Sigmoid colon (tissue), 7 donors: ENCODE measurements around the gene MORN1. TPM values are rescaled to one million over a fixed set of nuclear protein-coding genes. Genes with fewer than 3 reads are reported as not detected.

Experiments used
- DNase-seq: peaks from one replicate; pipeline ENCODE4 v3.0.0-alpha.2; 2019
- H3K27ac ChIP-seq, 4 donors: fragments of 200-600 bp; sonication (generic); one replicate each; pipeline ENCODE4 v1.5.1; 2016 to 2019; ENCODE audit warnings: mild to moderate bottlenecking in 1 of 4
- H3K27me3 ChIP-seq, 3 donors: fragments of 200-600 bp; sonication (generic); one replicate each; pipeline ENCODE4 v1.5.1; 2019; ENCODE audit warnings: mild to moderate bottlenecking in 1 of 3
- H3K36me3 ChIP-seq, 4 donors: fragments of 200-600 bp; sonication (generic); one replicate each; pipeline ENCODE4 v1.5.1; 2016 to 2019
- H3K4me1 ChIP-seq, 4 donors: fragments of 200-600 bp; sonication (generic); one replicate each; pipeline ENCODE4 v1.5.1; 2017 to 2019
- H3K4me3 ChIP-seq, 4 donors: fragments of 200-600 bp; sonication (generic); one replicate each; pipeline ENCODE4 v1.5.1; 2017 to 2019; ENCODE audit warnings: mild to moderate bottlenecking in 2 of 4, moderate library complexity in 1 of 4
- H3K9me3 ChIP-seq, 4 donors: fragments of 200-600 bp in 3 of 4; sonication (generic) in 3 of 4; one replicate each; pipeline versions ENCODE4 v1.5.1 to v1.6.1; 2013 to 2019
- CTCF ChIP-seq, 4 experiments: fragments of 450-650 bp in 3 of 4; fragments of 200-600 bp in 1 of 4; IDR thresholded peaks; one replicate each; pipeline ENCODE4 v1.5.1; 2016 to 2019; ENCODE audit warnings: antibody characterized with exemption in 4 of 4, mild to moderate bottlenecking in 3 of 4, moderate library complexity in 2 of 4
- EP300 ChIP-seq, 4 donors: sonication (generic); formaldehyde crosslinking; IDR thresholded peaks; one replicate each; pipeline ENCODE4 v1.6.1; 2017; ENCODE audit warnings: antibody characterized with exemption in 4 of 4
- POLR2A ChIP-seq, 2 donors: fragments of 450-650 bp; IDR thresholded peaks; one replicate each; pipeline ENCODE4 v1.6.1; 2016; ENCODE audit warnings: antibody characterized with exemption in 2 of 2, mild to moderate bottlenecking in 2 of 2, moderate library complexity in 2 of 2
- POLR2AphosphoS5 ChIP-seq, 4 donors: sonication (generic); formaldehyde crosslinking; IDR thresholded peaks; one replicate each; pipeline ENCODE4 v1.6.1; 2017; ENCODE audit warnings: antibody characterized with exemption in 4 of 4
- WGBS, 2 donors: extraction: QIAGEN DNeasy Blood & Tissue Kit; methylation state at CpG; one replicate each; pipeline ENCODE4 v1.1.7; 2013; 5-methylcytosine and 5-hydroxymethylcytosine counted together
- intact Hi-C: fragments of 100-400 bp; cut with DNase I; formaldehyde crosslinking; loops from one replicate; pipeline ENCODE4 v1.15.1; 2023
- polyA plus RNA-seq, 3 donors: library from polyadenylated mRNA; stranded (reverse); fragments of 200-250 nt; gene quantifications; one replicate each; pipeline ENCODE4 v1.2.3, GENCODE V29; 2013
- total RNA-seq, 4 donors: library from RNA; depleted of rRNA; stranded (reverse); fragments of >200 nt; gene quantifications; one replicate each; pipeline ENCODE4 v1.1.0, GENCODE V29; 2016
- donor health status: healthy with polysubstance abuse.
- donor health status: Bipolar disorder and iron deficiency.
- donor health status: healthy.

The MORN1 gene
- total and polyA plus RNA-seq, 7 donors: 2.4 to 9.1 (median 6.4) TPM

- H3K9me3 ChIP-seq: no peaks in the 10 kb centered on the region
- H3K4me1 ChIP-seq: peaks cover 0 to 91% (median 86%) of the 10 kb centered on the region in 4 donors
- H3K36me3 ChIP-seq: no peaks in the 10 kb centered on the region
- H3K27ac ChIP-seq: peak overlapping the region; percentile 72 to 83 (median 78)
- no peaks in the 10 kb centered on the region for H3K27me3 ChIP-seq
- intact Hi-C loops: no loop called here
- 42 to 68% methylated on average over 7 of the region's 7 CpGs for WGBS, 2 donors
- DNase-seq: no peak
- H3K4me3 ChIP-seq: peak overlapping the region in 3 of 4 donors; percentile 25 to 38 (median 33)
- no peak for TF ChIP-seq POLR2A (IDR thresholded peaks at IDR 0.05)
- TF ChIP-seq EP300 (IDR thresholded peaks at IDR 0.05): no peak
- TF ChIP-seq POLR2AphosphoS5 (IDR thresholded peaks at IDR 0.05): no peak
- TF ChIP-seq CTCF (IDR thresholded peaks at IDR 0.05): no peak
Observed at GRCh38 chr1:2290171-2290578, 101.2 kb downstream of the MORN1 start.

DNA sequence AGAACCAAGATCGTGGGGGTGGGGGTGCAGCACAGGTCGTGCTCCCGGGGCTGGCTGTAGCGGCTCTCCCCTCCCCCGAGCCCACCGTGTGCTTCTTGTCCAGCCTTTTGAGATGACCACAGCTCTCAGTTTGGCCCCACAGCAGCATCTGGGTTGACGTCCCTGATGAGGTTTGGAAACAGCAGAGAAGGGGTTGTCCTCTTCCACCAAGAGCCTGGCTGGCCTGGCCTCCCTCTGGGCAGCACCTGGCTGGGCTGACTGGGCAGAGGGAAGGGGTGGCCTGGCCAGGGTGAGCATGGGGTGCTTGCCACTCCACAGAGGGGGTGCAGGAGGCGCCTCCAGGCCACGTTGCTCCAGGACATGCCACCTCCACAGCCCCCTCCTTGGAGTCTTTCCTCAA, 101.7 kb downstream of the MORN1 start:
- Histone ChIP-seq H3K9me3 (no peaks in the 10 kb centered on the region), H3K27ac (peak overlapping the region; percentile 72 to 83 (median 78)), H3K4me1 (peaks cover 0 to 86% (median 82%) of the 10 kb centered on the region in 4 donors), H3K36me3 (no peaks in the 10 kb centered on the region), H3K4me3 (no peak overlapping the region), H3K27me3 (no peaks in the 10 kb centered on the region)
- no peak for DNase-seq
- intact Hi-C loops: no loop called here
- TF ChIP-seq EP300 (IDR thresholded peaks at IDR 0.05) (no peak), POLR2AphosphoS5 (IDR thresholded peaks at IDR 0.05) (no peak), CTCF (IDR thresholded peaks at IDR 0.05) (no peak), POLR2A (IDR thresholded peaks at IDR 0.05) (no peak)
- 75 to 76% methylated on average over 9 of the region's 9 CpGs for WGBS, 2 donors

- 84 to 87% methylated on average over 20 of the region's 20 CpGs for WGBS, 2 donors
- intact Hi-C loops: no loop called here
- TF ChIP-seq POLR2AphosphoS5 (IDR thresholded peaks at IDR 0.05): no peak
- no peak for TF ChIP-seq POLR2A (IDR thresholded peaks at IDR 0.05)
- TF ChIP-seq EP300 (IDR thresholded peaks at IDR 0.05): no peak
- TF ChIP-seq CTCF (IDR thresholded peaks at IDR 0.05): no peak
Observed at GRCh38 chr1:2288816-2289536, 102.4 kb downstream of the MORN1 start.

GRCh38 chr1:2288311-2288710, 103.0 kb downstream of the MORN1 start:
- DNase-seq: no peak
- intact Hi-C loops: no loop called here
- no peak for TF ChIP-seq POLR2A (IDR thresholded peaks at IDR 0.05)
- no peak for TF ChIP-seq POLR2AphosphoS5 (IDR thresholded peaks at IDR 0.05)
- no peak for TF ChIP-seq CTCF (IDR thresholded peaks at IDR 0.05)
- TF ChIP-seq EP300 (IDR thresholded peaks at IDR 0.05): no peak
- Histone ChIP-seq H3K36me3 (no peaks in the 10 kb centered on the region), H3K27me3 (no peaks in the 10 kb centered on the region), H3K9me3 (no peaks in the 10 kb centered on the region), H3K4me1 (peaks cover 0 to 85% (median 81%) of the 10 kb centered on the region in 4 donors), H3K27ac (peak overlapping the region in 3 of 4 donors; percentile 4 to 83 (median 29)), H3K4me3 (no peak overlapping the region)
- 76 to 89% methylated on average over 10 of the region's 10 CpGs for WGBS, 2 donors

More at GRCh38 chr1:2288816-2289536, 102.4 kb downstream of the MORN1 start:
- Histone ChIP-seq H3K27ac (peak overlapping the region; percentile 29 to 83 (median 78)), H3K27me3 (no peaks in the 10 kb centered on the region), H3K4me3 (no peak overlapping the region), H3K9me3 (no peaks in the 10 kb centered on the region), H3K4me1 (peaks cover 0 to 85% (median 81%) of the 10 kb centered on the region in 4 donors), H3K36me3 (no peaks in the 10 kb centered on the region)
- DNase-seq: no peak
